Urinary bladder (tissue), 4 donors: ENCODE data around the gene SP2. TPM values are rescaled to one million over a fixed set of nuclear protein-coding genes. Genes with fewer than 3 reads are reported as not detected.

Source experiments
- DNase-seq: peaks from one replicate; pipeline ENCODE4 v3.0.0-alpha.2; 2015; ENCODE audit errors: extremely low spot score
- H3K27ac ChIP-seq: one replicate; pipeline ENCODE4 v1.5.1; 2013; ENCODE audit warnings: low read depth, mild to moderate bottlenecking, moderate library complexity
- H3K36me3 ChIP-seq: one replicate; pipeline ENCODE4 v1.6.1; 2013; ENCODE audit warnings: mild to moderate bottlenecking, moderate library complexity; ENCODE audit not compliant: insufficient read depth
- H3K4me1 ChIP-seq: one replicate; pipeline ENCODE4 v1.6.1; 2013; ENCODE audit warnings: mild to moderate bottlenecking, moderate library complexity; ENCODE audit not compliant: insufficient read depth
- H3K4me3 ChIP-seq: one replicate; pipeline ENCODE4 v1.5.1; 2013; ENCODE audit warnings: low read depth, low read length
- WGBS: extraction: QIAGEN DNeasy Blood & Tissue Kit; methylation state at CpG from one replicate; pipeline ENCODE4 v1.1.7; 2013; 5-methylcytosine and 5-hydroxymethylcytosine counted together
- polyA plus RNA-seq: library from polyadenylated mRNA; stranded (reverse); fragments of 200-250 nt; gene quantifications from one replicate; pipeline ENCODE4 v1.2.3, GENCODE V29; 2013
- total RNA-seq: library from RNA; depleted of rRNA; stranded (reverse); fragments of >200 nt; gene quantifications from one replicate; pipeline ENCODE4 v1.2.3, GENCODE V29; 2014
- donor health status: healthy with polysubstance abuse.
- donor health status: healthy.

SP2 gene
- total and polyA plus RNA-seq, 2 donors, result 1.9 to 16.0 TPM

DNA sequence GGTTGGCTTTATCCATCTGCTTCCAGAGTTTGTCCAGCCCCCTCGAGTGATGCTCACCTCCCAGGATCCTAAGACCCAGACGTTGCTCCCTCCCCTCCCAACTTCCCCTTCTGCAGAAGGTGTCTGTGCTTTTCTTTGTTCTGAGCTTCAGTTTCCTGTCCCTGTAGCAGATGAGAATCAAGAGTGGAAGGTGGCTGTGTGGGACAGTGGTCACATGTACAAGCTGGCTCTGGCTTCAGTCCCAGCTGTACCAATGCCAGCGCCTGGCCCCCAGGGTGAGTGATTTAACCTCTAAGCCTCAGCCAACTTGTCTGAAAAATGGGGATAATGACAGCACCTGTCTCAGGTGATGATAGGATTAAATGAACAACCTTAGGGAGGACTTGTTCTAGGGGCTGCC is 53.9 kb downstream of the SP2 start:
- WGBS, result 62% methylated on average over 3 of the region's 3 CpGs
- no peaks in the 10 kb centered on the region for H3K36me3 ChIP-seq
- DNase-seq, result no peak
- no peaks in the 10 kb centered on the region for H3K4me1 ChIP-seq
- no peak overlapping the region for H3K4me3 ChIP-seq
- no peak overlapping the region for H3K27ac ChIP-seq

DNA sequence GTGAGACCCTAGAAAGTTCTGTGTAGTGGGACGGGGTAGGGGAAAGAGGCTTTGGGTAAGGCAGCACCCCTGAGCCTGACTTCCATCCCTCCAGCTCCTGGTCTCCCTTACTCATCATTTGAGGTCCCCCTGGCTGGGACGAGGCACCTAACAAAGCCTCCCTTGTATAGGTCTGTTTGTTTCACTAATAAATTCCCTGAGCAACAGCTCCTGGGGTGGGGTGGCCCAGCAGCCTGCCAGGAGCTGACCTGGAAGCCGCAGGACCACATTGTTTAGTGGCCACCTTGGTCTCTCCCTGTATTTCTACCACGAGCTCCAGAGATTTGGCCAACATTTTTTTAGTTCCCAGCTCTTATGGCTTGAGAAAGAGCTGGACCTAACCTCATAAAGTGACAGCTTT is 54.4 kb downstream of the SP2 start:
- no peak for DNase-seq
- 91% methylated on average over 4 of the region's 4 CpGs for WGBS
- Histone ChIP-seq H3K4me3 (no peak overlapping the region), H3K36me3 (no peaks in the 10 kb centered on the region), H3K4me1 (no peaks in the 10 kb centered on the region), H3K27ac (no peak overlapping the region)

DNA sequence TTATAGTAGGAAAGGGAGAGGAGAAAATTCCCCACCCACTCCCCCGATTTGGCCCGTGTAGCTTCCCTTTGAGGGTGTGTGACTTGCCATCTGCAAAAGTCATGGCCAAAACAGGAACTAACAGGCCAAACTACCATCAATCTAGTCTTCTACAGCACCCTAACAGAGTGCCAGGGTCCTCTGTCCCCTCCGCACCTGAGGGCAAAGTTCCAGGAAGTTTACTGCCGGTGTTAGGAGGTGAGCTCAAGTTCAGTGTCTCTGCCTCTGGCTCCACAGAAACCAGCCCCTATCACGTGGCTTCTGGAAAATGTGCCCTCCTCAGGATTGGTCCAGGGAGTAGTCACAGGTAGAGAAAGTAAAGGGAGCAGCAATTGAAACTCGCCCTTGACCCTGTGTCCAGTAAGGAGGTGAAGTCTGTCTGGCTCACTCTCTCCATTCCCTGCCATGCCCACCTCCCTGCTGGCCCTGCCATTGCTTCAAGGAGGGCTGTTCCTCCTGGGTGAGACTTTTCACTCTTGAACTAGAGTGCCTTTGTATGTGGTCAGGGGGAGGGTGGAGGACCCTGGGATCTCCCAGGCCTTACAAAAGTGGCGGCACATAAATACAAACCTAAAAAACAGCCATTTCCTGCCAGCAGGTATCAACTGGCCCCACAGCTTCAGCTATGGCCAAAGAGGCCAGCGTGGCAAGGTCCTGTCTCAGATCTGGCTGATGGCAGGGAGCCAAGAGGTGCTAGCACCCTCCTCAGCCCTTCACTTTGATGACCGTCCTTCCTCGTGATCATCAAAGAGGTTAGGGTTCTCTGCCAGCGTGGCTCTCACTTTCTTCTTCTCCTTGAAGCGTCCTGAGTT is 56.4 kb downstream of the SP2 start:
- Histone ChIP-seq H3K36me3 (no peaks in the 10 kb centered on the region), H3K27ac (no peak overlapping the region), H3K4me3 (no peak overlapping the region), H3K4me1 (no peaks in the 10 kb centered on the region)
- WGBS, result 79% methylated on average over 12 of the region's 12 CpGs
- no peak for DNase-seq

DNA sequence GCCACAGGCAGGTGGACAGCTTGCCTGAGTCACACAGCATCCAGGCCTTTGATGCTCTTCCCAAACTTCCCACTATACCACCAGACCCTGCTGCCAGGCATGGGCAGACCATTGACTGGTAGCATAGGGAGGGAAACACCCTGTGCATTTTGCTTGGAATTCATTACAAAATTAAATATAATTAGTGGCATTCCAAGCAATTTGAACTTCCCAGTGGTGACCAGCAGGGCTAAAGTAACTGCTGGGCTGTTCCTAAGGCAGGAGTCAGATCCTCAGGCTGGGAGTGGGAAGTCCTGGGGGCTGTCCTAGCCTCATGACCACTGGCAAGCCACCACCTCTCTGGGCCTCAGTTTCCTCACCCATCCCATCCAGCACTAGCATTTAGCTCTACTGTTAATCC is 57.9 kb downstream of the SP2 start:
- Histone ChIP-seq H3K4me3 (no peak overlapping the region), H3K27ac (no peak overlapping the region), H3K36me3 (no peaks in the 10 kb centered on the region), H3K4me1 (no peaks in the 10 kb centered on the region)
- no peak for DNase-seq

DNA sequence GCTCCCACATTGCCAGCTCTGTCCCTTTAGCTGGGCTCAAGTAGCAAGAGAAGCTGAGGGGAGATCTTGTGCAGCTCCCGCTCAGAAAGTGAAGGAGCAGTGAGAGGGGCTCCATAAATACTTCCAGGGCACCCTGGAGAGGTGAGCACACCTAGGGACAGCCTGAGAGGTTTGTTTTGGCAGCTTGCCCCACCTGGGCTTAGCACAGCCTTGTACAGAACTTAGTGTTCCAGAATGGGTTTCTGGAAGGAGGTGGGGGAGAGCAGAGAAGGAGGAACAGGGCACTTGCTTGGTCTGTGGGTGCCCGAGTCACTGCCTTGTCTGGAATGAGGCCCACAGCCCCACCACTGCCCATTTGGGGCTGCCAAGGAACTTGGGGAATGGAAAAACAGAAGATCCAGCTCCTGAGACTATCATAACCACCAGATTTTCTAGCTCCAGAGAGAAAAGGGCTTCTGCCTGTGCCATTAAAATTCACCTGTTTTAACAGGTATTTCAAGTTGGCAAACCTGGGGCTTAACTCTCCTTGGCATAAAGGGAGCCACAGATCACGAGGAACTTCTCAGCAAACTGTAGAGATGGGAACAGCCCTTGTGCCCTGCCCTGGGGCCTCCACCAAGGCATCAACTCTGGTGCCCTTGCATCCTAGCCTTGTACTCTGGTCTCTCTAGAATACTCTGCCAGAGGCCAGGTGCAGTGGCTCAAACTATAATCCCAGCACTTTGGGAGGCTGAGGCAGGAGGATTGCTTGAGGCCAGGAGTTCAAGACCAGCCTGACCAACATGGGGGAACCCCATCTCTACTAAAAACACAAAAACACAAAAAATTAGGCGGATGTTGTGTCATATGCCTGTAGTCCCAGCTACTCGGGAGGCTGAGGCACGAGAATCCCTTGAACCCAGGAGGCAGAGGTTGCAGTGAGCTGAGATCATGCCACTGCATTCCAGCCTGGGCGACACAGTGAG is 59.7 kb downstream of the SP2 start:
- H3K4me3 ChIP-seq, result no peak overlapping the region
- no peaks in the 10 kb centered on the region for H3K36me3 ChIP-seq
- DNase-seq, result no peak
- 88% methylated on average over 7 of the region's 7 CpGs for WGBS
- H3K27ac ChIP-seq, result no peak overlapping the region
- H3K4me1 ChIP-seq, result no peaks in the 10 kb centered on the region

DNA sequence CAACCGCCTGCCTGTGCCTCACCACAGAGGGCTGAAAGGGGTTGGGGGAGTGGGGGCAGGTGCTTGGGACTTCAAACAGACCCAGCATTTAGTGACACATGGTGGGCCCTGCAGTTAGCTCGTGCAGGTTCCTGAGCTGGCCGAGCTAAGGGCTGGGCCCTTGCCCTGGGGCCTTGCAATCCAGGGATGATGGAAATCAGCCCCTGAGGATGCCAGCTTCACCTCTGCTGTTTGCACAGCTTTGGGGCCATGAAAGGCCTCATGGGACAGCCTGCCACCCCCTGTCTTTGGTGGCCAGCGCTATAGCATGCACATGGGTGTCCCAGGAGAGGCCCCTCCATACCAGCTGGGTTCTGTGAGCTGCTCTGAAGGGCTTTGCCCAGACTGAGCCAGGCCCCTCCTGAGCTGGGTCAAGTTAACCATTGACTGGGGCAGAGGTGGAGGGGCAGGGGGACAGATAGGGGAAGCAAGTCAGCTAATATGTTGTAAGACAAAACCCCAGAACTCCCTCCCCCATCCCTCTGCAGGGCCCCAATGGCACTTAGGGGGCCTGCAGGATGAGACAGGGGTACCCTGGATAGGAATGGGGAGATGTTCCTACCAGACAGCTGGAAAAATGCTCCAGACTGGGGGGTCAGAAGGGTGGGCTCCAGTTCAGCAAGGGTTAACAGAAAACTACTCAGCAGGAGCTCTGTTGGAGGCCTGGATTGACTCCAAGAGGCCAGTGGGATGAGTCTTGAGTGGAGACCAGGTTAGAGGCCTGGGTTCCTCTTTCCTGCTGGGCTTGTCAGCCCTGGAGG is 61.0 kb downstream of the SP2 start:
- DNase-seq, result no peak
- no peak overlapping the region for H3K4me3 ChIP-seq
- H3K27ac ChIP-seq, result no peak overlapping the region
- no peaks in the 10 kb centered on the region for H3K36me3 ChIP-seq
- no peaks in the 10 kb centered on the region for H3K4me1 ChIP-seq
- 73% methylated on average over 4 of the region's 4 CpGs for WGBS

DNA sequence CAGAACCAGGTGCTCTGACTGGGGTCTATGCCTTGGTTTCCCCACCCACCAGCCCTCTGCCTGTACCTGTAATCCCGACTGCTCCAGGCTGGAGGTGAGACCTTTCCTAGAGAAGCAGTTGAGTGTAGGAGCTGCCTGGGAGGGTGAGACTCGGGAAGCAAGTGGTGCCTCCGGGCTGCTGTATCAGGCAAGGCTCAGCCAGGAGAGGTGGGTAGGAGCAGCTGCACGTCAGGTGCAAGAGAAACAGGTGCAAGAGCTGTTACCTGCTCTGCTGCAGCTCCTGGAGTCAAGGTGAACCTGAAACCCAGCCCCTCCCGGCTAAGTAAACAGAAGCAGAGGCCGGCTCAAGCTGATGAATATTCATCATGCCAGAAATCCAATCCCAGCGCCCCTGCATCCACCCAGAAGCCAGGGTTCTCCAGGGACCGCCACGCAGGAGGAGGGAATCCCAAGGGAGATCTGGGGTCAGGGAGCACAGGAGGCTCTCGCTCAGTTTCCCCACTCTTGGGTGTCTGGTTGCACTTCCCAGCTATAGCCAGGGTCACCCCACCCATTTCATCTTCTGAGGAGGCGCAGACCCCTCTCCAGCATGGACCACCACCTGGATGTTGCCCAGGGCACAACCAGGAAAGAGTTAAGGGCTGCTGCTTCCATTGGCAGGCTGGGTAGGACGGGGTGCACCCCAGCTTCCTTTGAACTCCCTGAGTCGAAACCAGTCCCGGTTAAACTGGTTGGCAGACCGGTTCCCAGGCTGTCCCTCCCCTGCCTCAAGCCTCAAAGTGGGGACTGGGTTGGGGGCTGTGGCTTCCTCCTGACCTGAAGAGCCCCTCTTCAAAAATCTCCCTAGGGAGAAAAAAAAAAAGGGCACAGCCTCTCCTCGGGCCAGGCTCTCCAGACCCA is 61.8 kb downstream of the SP2 start, which contains the start of gene PRR15L:
Gene PRR15L, minus strand, starts transcription at position 293 of the 900 bp plus-strand sequence. CDS start 4,649 bp downstream, outside the sequence.
- WGBS, result 52% methylated on average over 16 of the region's 16 CpGs
- no peak for DNase-seq
- H3K36me3 ChIP-seq, result no peaks in the 10 kb centered on the region
- H3K27ac ChIP-seq, result no peak within 1 kb of the TSS
- no peak within 1 kb of the TSS for H3K4me3 ChIP-seq
- H3K4me1 ChIP-seq, result no peaks in the 10 kb centered on the region

DNA sequence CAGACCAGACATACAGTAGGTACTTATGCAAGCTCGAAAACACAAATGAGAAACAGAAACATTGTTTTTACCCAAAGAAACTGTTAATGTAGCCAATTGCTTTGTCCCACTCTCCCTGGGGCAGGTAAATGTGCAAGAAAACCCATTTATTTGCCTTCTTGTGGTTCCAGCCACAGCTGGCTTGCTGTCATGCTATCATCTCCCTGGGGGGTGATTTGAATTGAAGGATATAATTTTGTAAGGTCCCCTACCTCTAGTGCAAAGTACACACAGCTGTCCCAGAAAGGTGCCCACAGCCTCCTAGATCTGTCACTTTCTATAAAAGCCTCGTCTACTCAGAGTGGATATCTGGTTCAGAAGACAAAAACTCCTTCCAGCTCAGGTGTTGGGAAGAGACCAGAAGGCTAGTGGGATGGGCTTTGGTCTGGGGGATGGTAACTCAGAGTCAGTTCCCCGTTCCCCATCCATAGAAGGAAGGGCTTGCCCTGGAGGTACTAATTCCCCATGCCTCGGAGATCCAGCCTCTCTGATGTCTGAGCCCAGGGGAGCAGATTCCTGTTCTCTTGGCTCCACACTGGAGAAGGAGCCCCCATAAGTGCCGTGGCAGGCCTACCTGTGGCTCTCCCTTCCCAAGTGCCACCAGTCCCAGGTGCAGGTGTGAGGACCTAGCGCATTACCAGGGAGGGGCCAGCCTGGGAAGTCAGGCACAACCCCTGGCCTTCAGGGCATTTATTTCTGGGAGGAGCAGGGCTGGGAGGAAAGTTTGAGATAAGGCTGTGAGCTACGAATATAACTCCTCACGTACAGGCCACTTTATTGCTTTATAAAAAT is 64.0 kb downstream of the SP2 start:
- no peaks in the 10 kb centered on the region for H3K4me1 ChIP-seq
- DNase-seq, result no peak
- 69% methylated on average over 8 of the region's 8 CpGs for WGBS

DNA sequence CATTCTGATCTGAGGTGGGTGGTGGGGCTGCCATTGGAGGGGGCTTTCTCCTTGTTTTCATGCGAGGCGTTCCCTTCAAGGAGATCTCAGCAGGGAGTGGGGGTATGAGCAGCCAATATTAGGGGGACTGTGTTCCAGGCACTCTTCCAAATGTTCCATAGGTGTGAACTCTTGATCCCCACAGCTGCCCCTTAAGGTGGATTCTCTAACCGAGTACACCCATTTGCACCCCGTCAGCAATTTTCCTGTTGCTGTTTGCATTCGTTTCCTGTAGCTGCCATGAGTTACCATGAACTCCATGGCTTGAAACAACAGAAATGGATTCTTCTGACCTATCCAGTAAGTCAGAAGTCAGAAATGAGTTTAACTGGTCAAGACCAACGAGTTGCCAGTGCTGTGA is 65.4 kb downstream of the SP2 start:
- no peaks in the 10 kb centered on the region for H3K36me3 ChIP-seq
- H3K27ac ChIP-seq, result no peak overlapping the region
- no peak overlapping the region for H3K4me3 ChIP-seq
- WGBS, result 85% methylated on average over 6 of the region's 6 CpGs
- DNase-seq, result no peak
- H3K4me1 ChIP-seq, result peaks cover 1% of the 10 kb centered on the region

More for the DNA sequence above, 64.0 kb downstream of the SP2 start:
- H3K4me3 ChIP-seq, result no peak overlapping the region
- H3K27ac ChIP-seq, result no peak overlapping the region
- H3K36me3 ChIP-seq, result no peaks in the 10 kb centered on the region

DNA sequence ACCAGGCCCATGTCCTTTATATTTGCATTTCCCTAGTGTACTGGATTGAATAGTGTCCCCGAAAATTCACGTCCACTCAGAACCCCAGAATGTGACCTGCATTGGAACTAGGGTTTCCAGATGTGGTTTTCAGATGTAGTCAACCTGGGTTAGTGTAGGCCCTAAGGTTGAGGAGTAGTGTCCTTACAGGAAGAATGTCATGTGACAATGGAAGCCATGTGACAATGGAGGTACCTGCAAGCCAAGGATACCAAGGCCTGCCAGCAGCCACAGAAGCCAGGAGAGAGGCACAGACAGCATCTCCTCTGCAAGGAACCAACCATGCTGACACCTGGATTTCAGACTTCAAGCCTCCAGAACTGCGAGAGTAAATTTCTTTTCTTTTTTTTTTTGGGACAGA is 66.9 kb downstream of the SP2 start:
- WGBS, result 95% methylated on average over 3 of the region's 3 CpGs
- H3K4me3 ChIP-seq, result no peak overlapping the region
- no peak overlapping the region for H3K27ac ChIP-seq
- H3K4me1 ChIP-seq, result peaks cover 1% of the 10 kb centered on the region
- no peak for DNase-seq
- no peaks in the 10 kb centered on the region for H3K36me3 ChIP-seq

DNA sequence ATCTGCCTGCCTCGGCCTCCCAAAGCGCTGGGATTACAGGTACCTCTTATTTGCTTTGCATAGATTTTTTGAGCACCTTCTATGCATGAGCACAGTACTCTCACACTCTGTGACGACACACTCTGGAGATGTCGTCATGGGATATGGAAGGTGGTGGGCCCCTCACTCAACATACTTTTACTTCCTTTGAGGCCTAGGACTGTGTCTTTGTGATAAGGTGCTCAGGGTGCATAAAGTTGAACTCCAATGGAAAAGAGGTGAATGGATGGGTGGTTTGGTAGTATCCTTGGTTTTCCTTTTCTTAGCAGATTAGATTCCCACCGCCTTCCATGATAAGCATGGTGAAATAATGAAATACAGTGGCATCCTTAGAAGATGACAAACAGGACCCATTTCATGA is 68.8 kb downstream of the SP2 start:
- no peak for DNase-seq
- Histone ChIP-seq H3K27ac (no peak overlapping the region), H3K36me3 (no peaks in the 10 kb centered on the region), H3K4me3 (no peak overlapping the region), H3K4me1 (peaks cover 1% of the 10 kb centered on the region)
- 94% methylated on average over 5 of the region's 5 CpGs for WGBS

DNA sequence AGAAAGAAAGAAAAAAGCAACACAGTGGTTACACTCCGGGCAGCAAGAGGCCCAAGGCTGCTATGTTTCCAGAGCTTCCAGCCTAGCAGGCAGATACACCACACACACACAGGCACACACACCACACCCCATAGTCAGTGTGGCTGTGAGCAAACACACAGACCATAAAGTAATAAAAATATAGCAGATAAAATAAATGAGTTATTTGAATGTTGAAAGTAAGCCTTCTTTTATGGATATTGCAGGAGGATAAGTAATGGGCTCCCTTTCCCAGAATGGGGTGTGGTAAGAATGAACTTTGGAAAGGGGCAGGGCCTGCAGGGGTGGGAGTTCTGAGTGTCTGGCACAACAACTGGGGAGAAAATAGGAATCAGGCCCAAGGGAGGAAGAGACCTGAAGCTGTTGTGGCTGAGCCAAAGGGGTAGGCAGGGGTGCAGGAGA is 70.1 kb downstream of the SP2 start:
- Histone ChIP-seq H3K27ac (no peak overlapping the region), H3K4me3 (no peak overlapping the region), H3K36me3 (no peaks in the 10 kb centered on the region), H3K4me1 (peaks cover 1% of the 10 kb centered on the region)
- DNase-seq, result peak; percentile 49
- 14% methylated on average over 1 of the region's 1 CpG for WGBS
